ENCODE results near the gene ETNK2. TPM values are rescaled to one million over a fixed set of nuclear protein-coding genes. Genes with fewer than 3 reads are reported as not detected.

Gene ETNK2
- total RNA-seq (2014; rRNA removed; shearing (Covaris generic)), result 11.9 and 15.8 TPM in 2 replicates

- no peak for DNase-seq (ENCODE audit: low spot score)
- in situ Hi-C loops (cut with HindIII; ENCODE audit: low sequenced_read_pairs), result no loop called here
These were observed at the start of gene ETNK2 for GRCh38 chr1:204151552-204152309. TSS of gene ETNK2 (minus strand) at chr1:204152044. CDS start at chr1:204151852, 192 bp downstream.

- in situ Hi-C loops (cut with HindIII; ENCODE audit: low sequenced_read_pairs), result no loop called here
- no peak for DNase-seq (ENCODE audit: low spot score)
These were observed 49.6 kb upstream of the ETNK2 start for GRCh38 chr1:204201348-204202040.

GRCh38 chr1:204199579-204199978, 47.7 kb upstream of the ETNK2 start:
- in situ Hi-C loops (cut with HindIII; ENCODE audit: low sequenced_read_pairs), result no loop called here
- no peak for DNase-seq (ENCODE audit: low spot score)

GRCh38 chr1:204198348-204199340, 46.8 kb upstream of the ETNK2 start:
- DNase-seq (ENCODE audit: low spot score), result peak; percentile 12
- in situ Hi-C loops (cut with HindIII; ENCODE audit: low sequenced_read_pairs), result no loop called here

GRCh38 chr1:204197068-204197467, 45.2 kb upstream of the ETNK2 start:
- in situ Hi-C loops (cut with HindIII; ENCODE audit: low sequenced_read_pairs), result no loop called here
- no peak for DNase-seq (ENCODE audit: low spot score)

GRCh38 chr1:204196068-204196795, 44.4 kb upstream of the ETNK2 start, which contains the start of gene KISS1:
TSS of gene KISS1 (minus strand) at chr1:204196491. CDS start at chr1:204192876, 3,615 bp downstream.
- in situ Hi-C loops (cut with HindIII; ENCODE audit: low sequenced_read_pairs), result no loop called here
- DNase-seq (ENCODE audit: low spot score), result no peak

- in situ Hi-C loops (cut with HindIII; ENCODE audit: low sequenced_read_pairs), result no loop called here
- no peak for DNase-seq (ENCODE audit: low spot score)
These were observed 42.9 kb upstream of the ETNK2 start for GRCh38 chr1:204194771-204195170.

GRCh38 chr1:204194080-204194479, 42.2 kb upstream of the ETNK2 start:
- DNase-seq (ENCODE audit: low spot score), result no peak
- in situ Hi-C loops (cut with HindIII; ENCODE audit: low sequenced_read_pairs), result no loop called here

GRCh38 chr1:204192589-204193352, 40.9 kb upstream of the ETNK2 start:
- in situ Hi-C loops (cut with HindIII; ENCODE audit: low sequenced_read_pairs), result no loop called here
- no peak for DNase-seq (ENCODE audit: low spot score)

GRCh38 chr1:204192046-204192445, 40.2 kb upstream of the ETNK2 start:
- no peak for DNase-seq (ENCODE audit: low spot score)
- in situ Hi-C loops (cut with HindIII; ENCODE audit: low sequenced_read_pairs), result no loop called here

- peak; percentile 38 for DNase-seq (ENCODE audit: low spot score)
- in situ Hi-C loops (cut with HindIII; ENCODE audit: low sequenced_read_pairs), result no loop called here
These were observed 39.6 kb upstream of the ETNK2 start for GRCh38 chr1:204191456-204191855.

GRCh38 chr1:204190212-204191211, 38.7 kb upstream of the ETNK2 start:
- in situ Hi-C loops (cut with HindIII; ENCODE audit: low sequenced_read_pairs), result no loop called here
- DNase-seq (ENCODE audit: low spot score), result no peak

GRCh38 chr1:204188959-204189639, 37.3 kb upstream of the ETNK2 start:
- in situ Hi-C loops (cut with HindIII; ENCODE audit: low sequenced_read_pairs), result no loop called here

GRCh38 chr1:204186597-204186996, 34.8 kb upstream of the ETNK2 start:
- no peak for DNase-seq (ENCODE audit: low spot score)
- in situ Hi-C loops (cut with HindIII; ENCODE audit: low sequenced_read_pairs), result no loop called here

More at GRCh38 chr1:204188959-204189639, 37.3 kb upstream of the ETNK2 start:
- no peak for DNase-seq (ENCODE audit: low spot score)

- no peak for DNase-seq (ENCODE audit: low spot score)
- in situ Hi-C loops (cut with HindIII; ENCODE audit: low sequenced_read_pairs), result no loop called here
These were observed 29.3 kb upstream of the ETNK2 start for GRCh38 chr1:204181116-204181515.

GRCh38 chr1:204180133-204180532, 28.3 kb upstream of the ETNK2 start:
- no peak for DNase-seq (ENCODE audit: low spot score)

More at GRCh38 chr1:204180133-204180532, 28.3 kb upstream of the ETNK2 start:
- in situ Hi-C loops (cut with HindIII; ENCODE audit: low sequenced_read_pairs), result no loop called here
